Vagina (tissue), 2 donors: ENCODE data around the gene ZNF292. TPM values are rescaled to one million over a fixed set of nuclear protein-coding genes. Genes with fewer than 3 reads are reported as not detected.

Source experiments
- DNase-seq, 2 donors: peaks; one replicate each; pipeline ENCODE4 v3.0.0-alpha.2; 2017; ENCODE audit errors: extremely low spot score in 2 of 2
- H3K27ac ChIP-seq: fragments of 200-600 bp; sonication (generic); one replicate; pipeline ENCODE4 v1.5.1; 2019
- H3K27me3 ChIP-seq: fragments of 200-600 bp; sonication (generic); one replicate; pipeline ENCODE4 v1.5.1; 2019
- H3K36me3 ChIP-seq, 2 donors: fragments of 200-600 bp; sonication (generic); one replicate each; pipeline ENCODE4 v1.5.1; 2017 to 2019
- H3K4me1 ChIP-seq: fragments of 200-600 bp; sonication (generic); one replicate; pipeline ENCODE4 v1.5.1; 2019
- H3K4me3 ChIP-seq, 2 donors: fragments of 200-600 bp; sonication (generic); 1 replicate in 1 of 2; 2 replicates in 1 of 2; pipeline ENCODE4 v1.5.1; 2016 to 2019
- H3K9me3 ChIP-seq: fragments of 200-600 bp; sonication (generic); one replicate; pipeline ENCODE4 v1.5.1; 2019
- POLR2A ChIP-seq, 2 donors: fragments of 450-650 bp; IDR thresholded peaks; one replicate each; pipeline ENCODE4 v1.6.1; 2017; ENCODE audit warnings: antibody characterized with exemption in 2 of 2, mild to moderate bottlenecking in 2 of 2, moderate library complexity in 2 of 2
- POLR2AphosphoS5 ChIP-seq, 2 donors: sonication (generic); formaldehyde crosslinking; IDR thresholded peaks; one replicate each; pipeline ENCODE4 v1.9.0; 2017; ENCODE audit warnings: antibody characterized with exemption in 2 of 2, mild to moderate bottlenecking in 2 of 2, low read depth in 1 of 2; ENCODE audit not compliant: insufficient read depth in 1 of 2
- intact Hi-C: fragments of 100-400 bp; cut with DNase I; formaldehyde crosslinking; loops from one replicate; pipeline ENCODE4 v1.15.1; 2023
- total RNA-seq: library from RNA; depleted of rRNA; stranded (reverse); fragments of >200 nt; gene quantifications from one replicate; pipeline ENCODE4 v1.2.3, GENCODE V29; 2016
- TF ChIP-seq, protein P1 (sequence below), 3 experiments: fragments of 450-650 bp in 2 of 3; fragments of 200-600 bp in 1 of 3; sonication (generic) in 1 of 3; IDR thresholded peaks; one replicate each; pipeline ENCODE4 v1.5.1; 2017 to 2019; ENCODE audit warnings: antibody characterized with exemption in 3 of 3, mild to moderate bottlenecking in 2 of 3, moderate library complexity in 2 of 3

Gene ZNF292
- 41.5 TPM for total RNA-seq

GRCh38 chr6:87154993-87155841 is at the start of gene ZNF292:
Gene ZNF292, plus strand, starts transcription at chr6:87155565. Its CDS starts 27 bp downstream, at chr6:87155592.
- H3K27me3 ChIP-seq = no peaks in the 10 kb centered on the region
- no peaks in the 10 kb centered on the region for H3K36me3 ChIP-seq
- peak within 1 kb of the TSS; percentile 62 to 82 for H3K4me3 ChIP-seq
- intact Hi-C loops = no loop called here
- peak; percentile 88 to 98 for TF ChIP-seq POLR2AphosphoS5 (IDR thresholded peaks at IDR 0.05; ENCODE audit: insufficient read depth in 1 of 2, low read depth in 1 of 2)
- TF ChIP-seq, protein P1, sequence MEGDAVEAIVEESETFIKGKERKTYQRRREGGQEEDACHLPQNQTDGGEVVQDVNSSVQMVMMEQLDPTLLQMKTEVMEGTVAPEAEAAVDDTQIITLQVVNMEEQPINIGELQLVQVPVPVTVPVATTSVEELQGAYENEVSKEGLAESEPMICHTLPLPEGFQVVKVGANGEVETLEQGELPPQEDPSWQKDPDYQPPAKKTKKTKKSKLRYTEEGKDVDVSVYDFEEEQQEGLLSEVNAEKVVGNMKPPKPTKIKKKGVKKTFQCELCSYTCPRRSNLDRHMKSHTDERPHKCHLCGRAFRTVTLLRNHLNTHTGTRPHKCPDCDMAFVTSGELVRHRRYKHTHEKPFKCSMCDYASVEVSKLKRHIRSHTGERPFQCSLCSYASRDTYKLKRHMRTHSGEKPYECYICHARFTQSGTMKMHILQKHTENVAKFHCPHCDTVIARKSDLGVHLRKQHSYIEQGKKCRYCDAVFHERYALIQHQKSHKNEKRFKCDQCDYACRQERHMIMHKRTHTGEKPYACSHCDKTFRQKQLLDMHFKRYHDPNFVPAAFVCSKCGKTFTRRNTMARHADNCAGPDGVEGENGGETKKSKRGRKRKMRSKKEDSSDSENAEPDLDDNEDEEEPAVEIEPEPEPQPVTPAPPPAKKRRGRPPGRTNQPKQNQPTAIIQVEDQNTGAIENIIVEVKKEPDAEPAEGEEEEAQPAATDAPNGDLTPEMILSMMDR (IDR thresholded peaks at IDR 0.05) = peak in 1 of 3 experiments; percentile 3
- peak in 1 of 2 donors; percentile 59 for TF ChIP-seq POLR2A (IDR thresholded peaks at IDR 0.05)
- DNase-seq = peak in 1 of 2 donors; percentile 99
- H3K27ac ChIP-seq = peak within 1 kb of the TSS; percentile 96
- H3K9me3 ChIP-seq = no peaks in the 10 kb centered on the region
- H3K4me1 ChIP-seq = peaks cover 69% of the 10 kb centered on the region

DNA sequence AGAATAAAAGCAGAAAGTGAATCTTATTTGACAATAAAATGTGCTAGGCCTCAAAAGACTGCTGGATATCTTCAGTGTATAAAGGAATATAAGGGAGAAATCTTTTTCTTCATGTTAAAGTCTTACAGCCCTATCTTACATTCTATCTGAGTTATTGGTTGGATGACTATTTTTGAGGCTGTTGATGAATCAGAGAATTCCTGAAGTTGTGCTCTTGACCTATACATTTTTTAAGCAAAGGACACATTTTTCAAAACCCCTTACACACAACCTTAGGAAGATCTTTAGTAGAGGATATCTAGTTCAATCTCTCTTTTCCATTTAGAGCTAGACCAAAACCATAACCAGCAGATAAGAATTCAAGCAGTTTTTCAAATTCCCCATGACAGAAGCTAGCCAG is 49.5 kb upstream of the ZNF292 start:
- no peaks in the 10 kb centered on the region for H3K36me3 ChIP-seq
- no peak overlapping the region for H3K4me3 ChIP-seq
- TF ChIP-seq POLR2AphosphoS5 (IDR thresholded peaks at IDR 0.05; ENCODE audit: insufficient read depth in 1 of 2, low read depth in 1 of 2) = no peak
- TF ChIP-seq, protein P1 (IDR thresholded peaks at IDR 0.05) = no peak
- TF ChIP-seq POLR2A (IDR thresholded peaks at IDR 0.05) = no peak
- no peak overlapping the region for H3K27ac ChIP-seq
- H3K27me3 ChIP-seq = no peaks in the 10 kb centered on the region
- no peaks in the 10 kb centered on the region for H3K9me3 ChIP-seq
- no peaks in the 10 kb centered on the region for H3K4me1 ChIP-seq
- DNase-seq = no peak
- intact Hi-C loops = no loop called here

GRCh38 chr6:87110636-87111035 is 44.7 kb upstream of the ZNF292 start:
- no peaks in the 10 kb centered on the region for H3K27me3 ChIP-seq
- H3K4me3 ChIP-seq = no peak overlapping the region
- H3K36me3 ChIP-seq = no peaks in the 10 kb centered on the region
- no peaks in the 10 kb centered on the region for H3K9me3 ChIP-seq
- no peak overlapping the region for H3K27ac ChIP-seq
- no peak for TF ChIP-seq POLR2A (IDR thresholded peaks at IDR 0.05)
- no peak for TF ChIP-seq POLR2AphosphoS5 (IDR thresholded peaks at IDR 0.05; ENCODE audit: insufficient read depth in 1 of 2, low read depth in 1 of 2)
- TF ChIP-seq, protein P1 (IDR thresholded peaks at IDR 0.05) = no peak
- intact Hi-C loops = no loop called here
- DNase-seq = no peak
- H3K4me1 ChIP-seq = no peaks in the 10 kb centered on the region

GRCh38 chr6:87115402-87116135 is 39.8 kb upstream of the ZNF292 start:
- TF ChIP-seq POLR2A (IDR thresholded peaks at IDR 0.05) (no peak), POLR2AphosphoS5 (IDR thresholded peaks at IDR 0.05; ENCODE audit: insufficient read depth in 1 of 2, low read depth in 1 of 2) (no peak)
- TF ChIP-seq, protein P1 (IDR thresholded peaks at IDR 0.05) = no peak
- Histone ChIP-seq H3K27me3 (no peaks in the 10 kb centered on the region), H3K36me3 (no peaks in the 10 kb centered on the region), H3K9me3 (no peaks in the 10 kb centered on the region), H3K4me3 (no peak overlapping the region), H3K4me1 (no peaks in the 10 kb centered on the region), H3K27ac (no peak overlapping the region)
- intact Hi-C loops = no loop called here
- DNase-seq = no peak
